ENCODE measurements around the gene RAB6B.

The RAB6B gene

DNA sequence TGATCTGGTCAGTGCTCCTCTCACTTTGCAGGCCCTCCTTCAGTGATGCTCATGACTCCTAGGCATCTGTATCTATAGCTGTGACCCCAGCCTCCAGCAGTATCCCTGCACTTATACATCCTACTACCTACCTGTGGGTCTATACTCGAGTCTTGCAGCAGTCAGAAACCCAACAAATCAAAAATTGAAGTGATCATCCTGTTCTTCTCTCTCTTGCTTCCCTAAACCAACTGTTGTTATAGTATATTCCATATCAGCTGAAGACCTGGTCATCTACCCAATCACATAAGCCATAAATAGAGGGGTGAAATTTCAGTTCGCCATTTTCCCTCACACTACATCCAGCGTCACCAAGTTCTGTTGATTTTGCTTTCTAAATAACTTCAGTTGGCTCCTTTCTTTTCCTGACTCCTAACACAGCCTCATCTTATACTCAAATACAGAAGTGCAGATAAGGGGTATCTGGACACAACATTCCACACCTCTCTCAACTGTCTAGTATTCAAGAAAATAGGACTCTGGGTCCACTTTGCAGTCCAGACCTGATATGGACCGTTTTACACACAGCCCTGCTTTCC is 116.0 kb downstream of the RAB6B start (continued):
- TF ChIP-seq, protein P1, sequence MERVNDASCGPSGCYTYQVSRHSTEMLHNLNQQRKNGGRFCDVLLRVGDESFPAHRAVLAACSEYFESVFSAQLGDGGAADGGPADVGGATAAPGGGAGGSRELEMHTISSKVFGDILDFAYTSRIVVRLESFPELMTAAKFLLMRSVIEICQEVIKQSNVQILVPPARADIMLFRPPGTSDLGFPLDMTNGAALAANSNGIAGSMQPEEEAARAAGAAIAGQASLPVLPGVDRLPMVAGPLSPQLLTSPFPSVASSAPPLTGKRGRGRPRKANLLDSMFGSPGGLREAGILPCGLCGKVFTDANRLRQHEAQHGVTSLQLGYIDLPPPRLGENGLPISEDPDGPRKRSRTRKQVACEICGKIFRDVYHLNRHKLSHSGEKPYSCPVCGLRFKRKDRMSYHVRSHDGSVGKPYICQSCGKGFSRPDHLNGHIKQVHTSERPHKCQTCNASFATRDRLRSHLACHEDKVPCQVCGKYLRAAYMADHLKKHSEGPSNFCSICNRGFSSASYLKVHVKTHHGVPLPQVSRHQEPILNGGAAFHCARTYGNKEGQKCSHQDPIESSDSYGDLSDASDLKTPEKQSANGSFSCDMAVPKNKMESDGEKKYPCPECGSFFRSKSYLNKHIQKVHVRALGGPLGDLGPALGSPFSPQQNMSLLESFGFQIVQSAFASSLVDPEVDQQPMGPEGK (tag by site-specific recombination; IDR thresholded peaks at IDR 0.05), result no peak
- TF ChIP-seq EGR2 (tag by site-specific recombination; IDR thresholded peaks at IDR 0.05; ENCODE audit: low read depth) (no peak), ZNF501 (tag by site-specific recombination; IDR thresholded peaks at IDR 0.05) (no peak), HOXA7 (CRISPR knock-in tag; IDR thresholded peaks at IDR 0.05; ENCODE audit: borderline replicate concordance) (no peak), ZNF76 (tag by site-specific recombination; IDR thresholded peaks at IDR 0.05; ENCODE audit: borderline replicate concordance, low read depth) (no peak)

DNA sequence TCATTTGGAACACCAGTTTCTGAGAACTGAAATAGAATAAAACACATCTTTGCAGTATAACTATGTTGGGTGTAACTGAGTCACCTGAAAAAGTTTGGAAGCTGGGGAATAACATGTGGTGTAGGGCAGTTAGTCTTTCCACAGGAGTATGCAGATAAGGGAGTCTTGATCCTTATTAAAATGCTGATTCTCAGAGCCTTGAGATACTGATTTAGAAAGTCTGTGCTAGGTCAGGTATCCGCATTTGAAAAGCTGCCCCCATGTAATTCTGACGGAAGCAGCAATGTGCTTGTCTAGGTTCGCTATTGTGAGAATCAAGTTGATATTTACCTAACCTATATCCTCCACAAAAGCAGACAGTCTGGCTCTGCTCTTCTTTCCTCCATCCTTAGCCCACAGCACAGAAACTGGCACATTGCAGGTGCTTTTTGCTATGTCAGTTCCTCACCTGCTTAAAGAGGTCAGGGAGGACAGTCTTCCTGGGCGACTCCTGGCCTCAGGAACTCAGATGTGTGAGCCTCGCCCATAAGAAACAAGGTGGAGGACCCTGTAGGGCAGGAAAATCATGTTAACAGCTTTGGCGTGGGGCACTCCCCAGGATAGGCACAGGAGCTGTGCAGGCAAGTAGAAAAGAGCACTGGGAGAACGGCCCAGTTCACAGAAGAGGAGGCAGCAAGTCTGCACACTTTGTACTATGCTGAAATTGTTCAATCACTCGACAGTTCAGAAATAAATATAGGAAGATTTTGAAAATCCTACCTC is 117.7 kb downstream of the RAB6B start:
- Histone ChIP-seq H3K27ac (ENCODE audit: extremely low read depth, low read depth, low read length) (no peak overlapping the region), H3K36me3 (ENCODE audit: control insufficient read depth in 2 of 2, insufficient read depth in 1 of 2, low read length in 2 of 2) (no peaks in the 10 kb centered on the region), H3K9me3 (ENCODE audit: control insufficient read depth, insufficient read depth, low read depth, low read length) (no peaks in the 10 kb centered on the region), H3K4me1 (ENCODE audit: control insufficient read depth, insufficient read depth, low read length) (no peaks in the 10 kb centered on the region), H3K4me3 (ENCODE audit: low read depth, low read length) (no peak overlapping the region)
- TF ChIP-seq, protein P2, sequence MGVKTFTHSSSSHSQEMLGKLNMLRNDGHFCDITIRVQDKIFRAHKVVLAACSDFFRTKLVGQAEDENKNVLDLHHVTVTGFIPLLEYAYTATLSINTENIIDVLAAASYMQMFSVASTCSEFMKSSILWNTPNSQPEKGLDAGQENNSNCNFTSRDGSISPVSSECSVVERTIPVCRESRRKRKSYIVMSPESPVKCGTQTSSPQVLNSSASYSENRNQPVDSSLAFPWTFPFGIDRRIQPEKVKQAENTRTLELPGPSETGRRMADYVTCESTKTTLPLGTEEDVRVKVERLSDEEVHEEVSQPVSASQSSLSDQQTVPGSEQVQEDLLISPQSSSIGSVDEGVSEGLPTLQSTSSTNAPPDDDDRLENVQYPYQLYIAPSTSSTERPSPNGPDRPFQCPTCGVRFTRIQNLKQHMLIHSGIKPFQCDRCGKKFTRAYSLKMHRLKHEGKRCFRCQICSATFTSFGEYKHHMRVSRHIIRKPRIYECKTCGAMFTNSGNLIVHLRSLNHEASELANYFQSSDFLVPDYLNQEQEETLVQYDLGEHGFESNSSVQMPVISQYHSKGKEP (tag by site-specific recombination; IDR thresholded peaks at IDR 0.05), result no peak
- TF ChIP-seq ZBTB20 (tag by site-specific recombination; IDR thresholded peaks at IDR 0.05) (no peak), SP3 (tag by site-specific recombination; IDR thresholded peaks at IDR 0.05) (no peak), ZNF121 (tag by site-specific recombination; IDR thresholded peaks at IDR 0.05) (no peak), ZNF133 (tag by site-specific recombination; IDR thresholded peaks at IDR 0.05) (no peak), ZSCAN23 (tag by site-specific recombination; IDR thresholded peaks at IDR 0.05) (no peak), SP7 (tag by site-specific recombination; IDR thresholded peaks at IDR 0.05) (no peak), KLF16 (tag by site-specific recombination; IDR thresholded peaks at IDR 0.05) (no peak), ZNF146 (tag by site-specific recombination; IDR thresholded peaks at IDR 0.05) (no peak), HOXD13 (CRISPR knock-in tag; IDR thresholded peaks at IDR 0.05; ENCODE audit: borderline replicate concordance) (no peak), ZFHX2 (tag by site-specific recombination; conservative IDR thresholded peaks at IDR 0.05) (no peak)
- TF ChIP-seq, protein P3, sequence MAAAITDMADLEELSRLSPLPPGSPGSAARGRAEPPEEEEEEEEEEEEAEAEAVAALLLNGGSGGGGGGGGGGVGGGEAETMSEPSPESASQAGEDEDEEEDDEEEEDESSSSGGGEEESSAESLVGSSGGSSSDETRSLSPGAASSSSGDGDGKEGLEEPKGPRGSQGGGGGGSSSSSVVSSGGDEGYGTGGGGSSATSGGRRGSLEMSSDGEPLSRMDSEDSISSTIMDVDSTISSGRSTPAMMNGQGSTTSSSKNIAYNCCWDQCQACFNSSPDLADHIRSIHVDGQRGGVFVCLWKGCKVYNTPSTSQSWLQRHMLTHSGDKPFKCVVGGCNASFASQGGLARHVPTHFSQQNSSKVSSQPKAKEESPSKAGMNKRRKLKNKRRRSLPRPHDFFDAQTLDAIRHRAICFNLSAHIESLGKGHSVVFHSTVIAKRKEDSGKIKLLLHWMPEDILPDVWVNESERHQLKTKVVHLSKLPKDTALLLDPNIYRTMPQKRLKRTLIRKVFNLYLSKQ (tag by site-specific recombination; IDR thresholded peaks at IDR 0.05; ENCODE audit: borderline replicate concordance), result no peak
- TF ChIP-seq, protein P4, sequence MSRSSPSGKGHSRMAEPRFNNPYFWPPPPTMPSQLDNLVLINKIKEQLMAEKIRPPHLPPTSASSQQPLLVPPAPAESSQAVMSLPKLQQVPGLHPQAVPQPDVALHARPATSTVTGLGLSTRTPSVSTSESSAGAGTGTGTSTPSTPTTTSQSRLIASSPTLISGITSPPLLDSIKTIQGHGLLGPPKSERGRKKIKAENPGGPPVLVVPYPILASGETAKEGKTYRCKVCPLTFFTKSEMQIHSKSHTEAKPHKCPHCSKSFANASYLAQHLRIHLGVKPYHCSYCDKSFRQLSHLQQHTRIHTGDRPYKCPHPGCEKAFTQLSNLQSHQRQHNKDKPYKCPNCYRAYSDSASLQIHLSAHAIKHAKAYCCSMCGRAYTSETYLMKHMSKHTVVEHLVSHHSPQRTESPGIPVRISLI (tag by site-specific recombination; IDR thresholded peaks at IDR 0.05), result no peak
- CTCF ChIA-PET, result no interaction called here
- POLR2A ChIA-PET, result no interaction called here

Measured in HEK293 (cell line).